Tibial artery (tissue), 4 donors: ENCODE results near the gene DPM2.

Source experiments
- DNase-seq, 2 donors: peaks; one replicate each; pipeline ENCODE4 v3.0.0-alpha.2; 2019
- H3K27ac ChIP-seq, 2 donors: fragments of 200-600 bp; sonication (generic) in 1 of 2; 1 replicate in 1 of 2; 2 replicates in 1 of 2; pipeline ENCODE4 v1.5.1; 2018 to 2019; ENCODE audit warnings: mild to moderate bottlenecking in 1 of 2
- H3K27me3 ChIP-seq, 2 donors: fragments of 200-600 bp; sonication (generic) in 1 of 2; one replicate each; pipeline versions ENCODE4 v1.5.1 to v1.6.0; 2016 to 2019
- H3K36me3 ChIP-seq, 3 donors: fragments of 200-600 bp; sonication (generic) in 2 of 3; one replicate each; pipeline ENCODE4 v1.5.1; 2016 to 2019; ENCODE audit warnings: mild to moderate bottlenecking in 2 of 3
- H3K4me1 ChIP-seq, 4 donors: fragments of 200-600 bp; sonication (generic) in 2 of 4; 1 replicate in 3 of 4; 2 replicates in 1 of 4; pipeline ENCODE4 v1.5.1; 2016 to 2019
- H3K4me3 ChIP-seq, 2 donors: fragments of 200-600 bp; sonication (generic) in 1 of 2; 1 replicate in 1 of 2; 2 replicates in 1 of 2; pipeline ENCODE4 v1.5.1; 2018 to 2019; ENCODE audit warnings: mild to moderate bottlenecking in 2 of 2
- H3K9me3 ChIP-seq, 3 donors: fragments of 200-600 bp; sonication (generic) in 1 of 3; one replicate each; pipeline ENCODE4 v1.5.1; 2016 to 2019
- intact Hi-C: fragments of 100-400 bp; cut with DNase I; formaldehyde crosslinking; loops from one replicate; pipeline ENCODE4 v1.15.0; 2023; ENCODE audit warnings: low total_unique reads
- TF ChIP-seq, protein P1 (sequence below), 2 experiments: fragments of 200-600 bp in 1 of 2; fragments of 450-650 bp in 1 of 2; IDR thresholded peaks; one replicate each; pipeline ENCODE4 v1.5.1; 2017 to 2019; ENCODE audit warnings: antibody characterized with exemption in 2 of 2, mild to moderate bottlenecking in 1 of 2, moderate library complexity in 1 of 2

Gene DPM2

DNA sequence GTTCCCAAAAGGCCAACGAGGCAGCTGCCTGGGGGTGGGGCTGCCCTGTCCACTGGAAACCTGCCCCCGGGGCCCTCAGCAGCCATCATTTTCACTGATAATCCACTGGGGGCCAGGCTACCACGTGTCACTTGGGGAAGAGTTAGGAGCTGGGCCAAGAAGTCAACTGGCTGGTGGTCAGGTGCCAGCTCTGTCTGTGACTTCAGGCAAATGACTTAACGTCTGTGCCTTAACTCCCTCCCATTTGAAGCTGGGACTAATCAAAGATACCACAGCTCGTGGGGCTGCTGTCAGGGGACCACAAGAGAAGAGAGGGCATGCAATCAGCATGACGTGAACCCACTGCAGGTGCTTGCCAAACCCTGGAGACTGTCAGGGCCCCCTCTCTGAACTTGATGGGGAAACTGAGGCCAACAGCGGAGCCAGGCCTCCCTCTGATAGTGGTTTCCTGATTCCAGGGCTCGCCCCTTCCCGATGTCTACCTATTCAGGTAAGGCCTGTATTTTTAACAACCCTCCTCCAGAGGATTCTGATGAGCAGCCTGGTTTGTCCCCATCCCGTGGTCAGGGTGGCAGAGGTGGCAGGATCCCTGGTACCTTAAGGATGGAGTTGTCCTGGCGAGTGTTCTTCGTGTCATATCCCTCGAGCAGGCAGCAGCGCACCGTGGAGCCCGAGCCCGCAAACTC, 12.3 kb upstream of the DPM2 start:
- intact Hi-C loops, result no loop called here
- Histone ChIP-seq H3K4me1 (peaks cover 0 to 39% (median 5%) of the 10 kb centered on the region in 4 donors), H3K27me3 (no peaks in the 10 kb centered on the region), H3K9me3 (no peaks in the 10 kb centered on the region), H3K27ac (no peak overlapping the region), H3K36me3 (peaks cover 4 to 24% (median 7%) of the 10 kb centered on the region in 3 donors), H3K4me3 (no peak overlapping the region)
- TF ChIP-seq, protein P1, sequence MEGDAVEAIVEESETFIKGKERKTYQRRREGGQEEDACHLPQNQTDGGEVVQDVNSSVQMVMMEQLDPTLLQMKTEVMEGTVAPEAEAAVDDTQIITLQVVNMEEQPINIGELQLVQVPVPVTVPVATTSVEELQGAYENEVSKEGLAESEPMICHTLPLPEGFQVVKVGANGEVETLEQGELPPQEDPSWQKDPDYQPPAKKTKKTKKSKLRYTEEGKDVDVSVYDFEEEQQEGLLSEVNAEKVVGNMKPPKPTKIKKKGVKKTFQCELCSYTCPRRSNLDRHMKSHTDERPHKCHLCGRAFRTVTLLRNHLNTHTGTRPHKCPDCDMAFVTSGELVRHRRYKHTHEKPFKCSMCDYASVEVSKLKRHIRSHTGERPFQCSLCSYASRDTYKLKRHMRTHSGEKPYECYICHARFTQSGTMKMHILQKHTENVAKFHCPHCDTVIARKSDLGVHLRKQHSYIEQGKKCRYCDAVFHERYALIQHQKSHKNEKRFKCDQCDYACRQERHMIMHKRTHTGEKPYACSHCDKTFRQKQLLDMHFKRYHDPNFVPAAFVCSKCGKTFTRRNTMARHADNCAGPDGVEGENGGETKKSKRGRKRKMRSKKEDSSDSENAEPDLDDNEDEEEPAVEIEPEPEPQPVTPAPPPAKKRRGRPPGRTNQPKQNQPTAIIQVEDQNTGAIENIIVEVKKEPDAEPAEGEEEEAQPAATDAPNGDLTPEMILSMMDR (IDR thresholded peaks at IDR 0.05), result no peak
- DNase-seq, result no peak

DNA sequence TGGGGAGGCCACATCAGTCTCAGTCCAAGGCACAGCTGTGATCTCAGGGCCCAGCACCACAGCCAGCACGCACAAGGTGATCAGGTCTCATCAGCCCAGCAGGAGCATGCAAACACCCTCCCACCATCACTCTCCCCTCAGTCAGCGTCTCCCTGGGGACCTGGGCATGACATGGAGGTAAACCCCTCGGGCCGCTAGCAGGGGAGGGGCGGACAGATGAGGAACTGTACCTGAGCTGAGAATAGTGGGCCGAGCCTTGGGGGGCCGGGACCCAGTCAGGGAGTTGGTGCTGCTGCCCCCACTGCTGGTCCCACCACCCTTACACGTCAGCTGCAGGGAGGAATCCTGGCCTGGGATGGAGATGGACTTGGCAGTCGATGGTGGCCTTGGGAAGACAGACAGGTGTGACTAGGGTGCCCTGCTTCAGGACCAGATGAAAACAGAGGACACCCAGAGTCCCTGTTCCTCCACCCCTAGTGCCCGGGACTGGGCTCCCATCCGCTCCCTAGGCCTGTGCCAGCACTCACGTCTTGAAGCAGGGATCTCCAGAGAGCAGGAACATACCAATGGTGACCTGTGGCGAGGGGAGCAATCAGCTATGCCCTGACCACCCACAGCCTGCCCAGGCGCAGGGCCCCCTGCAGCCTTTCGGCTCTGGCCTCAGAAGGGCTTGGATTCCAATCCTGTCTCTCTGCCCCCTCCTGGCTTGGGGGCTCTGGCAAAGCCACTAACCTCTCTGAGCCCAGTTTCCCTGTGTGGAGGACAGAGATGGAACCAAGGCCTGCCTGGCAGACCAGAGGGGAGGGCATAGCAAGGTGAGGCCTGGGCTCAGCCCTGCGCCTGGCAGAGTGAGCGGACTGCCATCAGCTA, 10.4 kb upstream of the DPM2 start:
- H3K9me3 ChIP-seq, result no peaks in the 10 kb centered on the region
- no peak for DNase-seq
- no peak overlapping the region for H3K27ac ChIP-seq
- intact Hi-C loops, result no loop called here
- H3K4me1 ChIP-seq, result peaks cover 0 to 34% (median 0%) of the 10 kb centered on the region in 4 donors
- no peak overlapping the region for H3K4me3 ChIP-seq
- no peaks in the 10 kb centered on the region for H3K27me3 ChIP-seq
- peaks cover 9 to 40% (median 14%) of the 10 kb centered on the region in 3 donors for H3K36me3 ChIP-seq
- TF ChIP-seq, protein P1 (IDR thresholded peaks at IDR 0.05), result no peak

GRCh38 chr9:127946728-127947127, 9.1 kb upstream of the DPM2 start:
- Histone ChIP-seq H3K27me3 (no peaks in the 10 kb centered on the region), H3K27ac (no peak overlapping the region), H3K9me3 (no peaks in the 10 kb centered on the region), H3K36me3 (peaks cover 9 to 54% (median 14%) of the 10 kb centered on the region in 3 donors), H3K4me3 (no peak overlapping the region), H3K4me1 (peaks cover 0 to 34% (median 0%) of the 10 kb centered on the region in 4 donors)
- TF ChIP-seq, protein P1 (IDR thresholded peaks at IDR 0.05), result no peak
- no peak for DNase-seq
- intact Hi-C loops, result no loop called here

GRCh38 chr9:127945942-127946341, 8.3 kb upstream of the DPM2 start:
- Histone ChIP-seq H3K27ac (no peak overlapping the region), H3K4me1 (peaks cover 0 to 31% (median 0%) of the 10 kb centered on the region in 4 donors), H3K4me3 (no peak overlapping the region), H3K27me3 (no peaks in the 10 kb centered on the region), H3K9me3 (no peaks in the 10 kb centered on the region), H3K36me3 (peaks cover 9 to 56% (median 14%) of the 10 kb centered on the region in 3 donors)
- TF ChIP-seq, protein P1 (IDR thresholded peaks at IDR 0.05), result no peak
- no peak for DNase-seq
- intact Hi-C loops, result loop anchor here (2.0 kb wide), 1 partner anchor 87 kb away; no protein-coding TSS in a partner anchor

DNA sequence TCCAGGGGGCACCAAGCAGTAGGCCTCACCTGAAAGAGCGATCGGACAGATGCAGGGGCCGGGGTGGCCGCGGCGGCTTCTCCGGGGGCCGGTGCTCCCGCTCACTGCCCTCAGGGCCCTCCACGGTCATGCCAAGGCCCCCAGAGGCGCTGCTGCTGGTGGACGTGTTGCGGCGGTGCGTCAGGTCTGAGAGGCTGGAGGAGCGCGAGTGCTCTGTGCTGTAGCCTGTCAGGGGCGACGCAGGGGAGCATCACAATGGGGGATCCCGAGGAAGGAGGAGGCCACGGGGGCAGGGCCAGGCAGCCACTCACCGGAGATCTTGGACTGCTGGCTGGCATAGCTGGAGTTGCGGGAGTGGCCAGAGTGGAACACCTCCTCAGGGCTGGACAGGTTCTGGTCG, 7.7 kb upstream of the DPM2 start:
- no peak for DNase-seq
- H3K36me3 ChIP-seq, result peaks cover 9 to 56% (median 14%) of the 10 kb centered on the region in 3 donors
- TF ChIP-seq, protein P1 (IDR thresholded peaks at IDR 0.05), result no peak
- H3K9me3 ChIP-seq, result no peaks in the 10 kb centered on the region
- H3K27ac ChIP-seq, result no peak overlapping the region
- peaks cover 0 to 28% (median 0%) of the 10 kb centered on the region in 4 donors for H3K4me1 ChIP-seq
- H3K27me3 ChIP-seq, result no peaks in the 10 kb centered on the region
- H3K4me3 ChIP-seq, result no peak overlapping the region
- intact Hi-C loops, result loop anchor here (2.0 kb wide), 1 partner anchor 87 kb away; no protein-coding TSS in a partner anchor
